NCI-H82 treated with DMSO at 0.1 percent for 48 hours (cell line): Measurements from ENCODE around the gene PER3.
"Not testable (repeated sequence)": the region's sequence is repeated elsewhere in the genome, so short reads cannot be mapped to it uniquely, and the experiment has no call there.

Experiments used
- DNase-seq: peaks from one replicate; lab custom pipeline; 2025; ENCODE audit not compliant: unreplicated experiment; lab: John Stamatoyannopoulos, UW

Gene PER3

GRCh38 chr1:7778133-7778628 lies 5.9 kb upstream of the PER3 start:
- DNase-seq: no peak

- no peak for DNase-seq
These were observed 3.1 kb upstream of the PER3 start for GRCh38 chr1:7780976-7781375.

GRCh38 chr1:7781501-7781900 lies 2.6 kb upstream of the PER3 start:
- DNase-seq: no peak

GRCh38 chr1:7781923-7782495 lies 2.1 kb upstream of the PER3 start:
- DNase-seq: no peak

GRCh38 chr1:7783178-7783711 lies 846 bp upstream of the PER3 start:
- DNase-seq: peak; percentile 67

GRCh38 chr1:7784492-7785071 lies 491 bp downstream of the PER3 start:
- DNase-seq: no peak

- no peak for DNase-seq
These were observed 1.0 kb downstream of the PER3 start for GRCh38 chr1:7785108-7785507.

GRCh38 chr1:7786795-7787194 lies 2.7 kb downstream of the PER3 start:
- DNase-seq: no peak

GRCh38 chr1:7789828-7790227 lies 5.7 kb downstream of the PER3 start:
- DNase-seq: no peak

GRCh38 chr1:7791027-7791426 lies 6.9 kb downstream of the PER3 start:
- DNase-seq: not testable (repeated sequence)

GRCh38 chr1:7795406-7795805 lies 11.3 kb downstream of the PER3 start:
- DNase-seq: no peak

GRCh38 chr1:7805460-7805859 lies 21.4 kb downstream of the PER3 start:
- no peak for DNase-seq

- DNase-seq: no peak
These were observed 24.3 kb downstream of the PER3 start for GRCh38 chr1:7808253-7808844.

GRCh38 chr1:7809742-7810141 lies 25.7 kb downstream of the PER3 start:
- DNase-seq: no peak

GRCh38 chr1:7810395-7810794 lies 26.3 kb downstream of the PER3 start:
- DNase-seq: no peak

- no peak for DNase-seq
These were observed 27.4 kb downstream of the PER3 start for GRCh38 chr1:7811476-7811875.

- DNase-seq: no peak
These were observed 29.7 kb downstream of the PER3 start for GRCh38 chr1:7813677-7814373.

GRCh38 chr1:7821282-7821681 lies 37.2 kb downstream of the PER3 start:
- peak; percentile 9 for DNase-seq

GRCh38 chr1:7824701-7825100 lies 40.6 kb downstream of the PER3 start:
- no peak for DNase-seq

GRCh38 chr1:7826363-7826762 lies 42.3 kb downstream of the PER3 start:
- DNase-seq: no peak

GRCh38 chr1:7827126-7827955 lies 43.2 kb downstream of the PER3 start:
- DNase-seq: no peak
